GM06990 (cell line): ENCODE measurements around the gene ZNF467.

Experiments used
- DNase-seq: peaks from one replicate; pipeline ENCODE4 v3.0.0-alpha.2; 2011; ENCODE audit not compliant: insufficient read length; ENCODE audit errors: extremely low read depth
- H3K27me3 ChIP-seq: replicated peaks from 2 replicates; pipeline ENCODE4 v1.6.0; 2011; ENCODE audit warnings: low read length; ENCODE audit not compliant: control insufficient read depth, insufficient read depth
- H3K36me3 ChIP-seq: 2 replicates; pipeline ENCODE4 v1.5.1; 2011; ENCODE audit warnings: low read length; ENCODE audit not compliant: control insufficient read depth, insufficient read depth
- H3K4me3 ChIP-seq: replicated peaks from 2 replicates; pipeline ENCODE4 v1.5.1; 2011; ENCODE audit warnings: low read depth, mild to moderate bottlenecking, control low read depth, low read length
- TF ChIP-seq, protein P1 (sequence below): IDR thresholded peaks from 2 replicates; pipeline ENCODE4 v1.5.1; 2011; ENCODE audit warnings: low read length, control low read depth, mild to moderate bottlenecking, inconsistent platforms; ENCODE audit not compliant: insufficient read depth, poor library complexity, severe bottlenecking

Gene ZNF467

DNA sequence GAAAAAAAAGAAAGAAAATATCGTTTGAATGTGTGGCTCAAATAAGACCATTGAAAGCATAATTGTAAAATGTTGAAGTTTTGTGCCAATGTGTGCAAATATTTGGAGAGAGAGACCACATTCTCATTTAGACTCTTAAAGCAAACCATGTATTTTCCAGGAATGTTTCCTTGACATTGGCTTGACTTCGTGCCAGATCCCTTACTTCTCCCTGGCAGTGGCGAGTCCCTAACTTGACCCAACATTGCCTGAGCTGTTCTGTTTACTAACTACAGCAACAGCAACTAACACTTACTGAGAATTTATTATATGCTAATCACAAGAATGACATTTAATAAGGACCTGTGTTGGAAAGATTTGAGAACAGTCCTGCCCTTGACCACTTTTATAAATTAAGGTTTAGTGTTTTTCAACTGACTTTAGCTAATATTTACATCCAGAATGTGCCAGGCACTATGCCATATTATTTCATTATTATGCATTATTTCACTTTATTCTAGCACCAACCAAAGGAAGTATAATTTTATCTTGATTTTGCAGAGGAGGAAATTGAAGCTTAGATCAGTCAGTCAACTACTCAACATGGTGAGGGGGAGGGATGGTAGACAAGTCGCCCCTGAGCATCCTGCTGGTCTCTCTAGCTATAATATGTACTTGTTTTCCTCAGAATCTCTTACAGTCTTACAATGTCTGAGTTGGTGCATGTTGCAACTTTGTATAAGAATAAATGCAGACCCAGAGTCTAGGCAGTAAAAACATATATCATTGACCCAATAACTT, 29.7 kb downstream of the ZNF467 start:
- H3K4me3 ChIP-seq = no peak overlapping the region
- no peak for DNase-seq
- TF ChIP-seq, protein P1, sequence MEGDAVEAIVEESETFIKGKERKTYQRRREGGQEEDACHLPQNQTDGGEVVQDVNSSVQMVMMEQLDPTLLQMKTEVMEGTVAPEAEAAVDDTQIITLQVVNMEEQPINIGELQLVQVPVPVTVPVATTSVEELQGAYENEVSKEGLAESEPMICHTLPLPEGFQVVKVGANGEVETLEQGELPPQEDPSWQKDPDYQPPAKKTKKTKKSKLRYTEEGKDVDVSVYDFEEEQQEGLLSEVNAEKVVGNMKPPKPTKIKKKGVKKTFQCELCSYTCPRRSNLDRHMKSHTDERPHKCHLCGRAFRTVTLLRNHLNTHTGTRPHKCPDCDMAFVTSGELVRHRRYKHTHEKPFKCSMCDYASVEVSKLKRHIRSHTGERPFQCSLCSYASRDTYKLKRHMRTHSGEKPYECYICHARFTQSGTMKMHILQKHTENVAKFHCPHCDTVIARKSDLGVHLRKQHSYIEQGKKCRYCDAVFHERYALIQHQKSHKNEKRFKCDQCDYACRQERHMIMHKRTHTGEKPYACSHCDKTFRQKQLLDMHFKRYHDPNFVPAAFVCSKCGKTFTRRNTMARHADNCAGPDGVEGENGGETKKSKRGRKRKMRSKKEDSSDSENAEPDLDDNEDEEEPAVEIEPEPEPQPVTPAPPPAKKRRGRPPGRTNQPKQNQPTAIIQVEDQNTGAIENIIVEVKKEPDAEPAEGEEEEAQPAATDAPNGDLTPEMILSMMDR = no peak

DNA sequence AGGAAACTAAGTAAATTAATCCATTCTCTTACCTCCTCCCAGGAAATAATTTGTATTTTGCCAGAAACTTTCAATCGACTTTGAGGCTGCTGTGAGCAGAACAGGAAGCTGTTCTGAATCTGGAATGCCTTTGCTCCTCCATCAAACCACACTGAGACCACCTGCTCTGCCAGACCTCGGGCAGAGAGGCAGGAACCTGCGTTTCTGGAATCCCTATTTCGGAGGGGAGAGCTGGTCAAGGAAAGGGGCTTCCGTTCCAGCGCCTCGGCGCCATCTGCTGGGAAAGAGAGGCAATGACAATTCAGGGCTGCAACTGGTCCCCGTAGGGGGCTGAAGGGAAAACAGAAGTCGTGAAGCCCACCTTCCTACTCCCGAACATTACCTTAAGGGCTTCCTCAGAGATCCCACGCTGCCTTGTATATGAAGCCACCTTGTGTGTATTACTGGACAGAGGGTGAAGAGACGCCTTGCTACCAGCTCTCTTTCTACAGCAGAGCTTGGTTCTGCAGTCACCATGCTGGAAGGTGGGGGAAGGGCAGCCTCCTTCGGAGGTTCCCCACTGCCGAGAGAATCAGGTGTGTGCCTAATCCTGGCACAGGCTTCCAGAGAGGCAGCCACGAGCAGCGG, 31.2 kb downstream of the ZNF467 start:
- Histone ChIP-seq H3K4me3 (peak overlapping the region; percentile 31), H3K27me3 (no peaks in the 10 kb centered on the region; the same call in none of the 2 replicates), H3K36me3 (no peaks in the 10 kb centered on the region)
- TF ChIP-seq, protein P1 = peak; percentile 93
- DNase-seq = no peak

More for the DNA sequence above, 29.7 kb downstream of the ZNF467 start:
- H3K27me3 ChIP-seq = no peaks in the 10 kb centered on the region; the same call in none of the 2 replicates
- H3K36me3 ChIP-seq = no peaks in the 10 kb centered on the region

DNA sequence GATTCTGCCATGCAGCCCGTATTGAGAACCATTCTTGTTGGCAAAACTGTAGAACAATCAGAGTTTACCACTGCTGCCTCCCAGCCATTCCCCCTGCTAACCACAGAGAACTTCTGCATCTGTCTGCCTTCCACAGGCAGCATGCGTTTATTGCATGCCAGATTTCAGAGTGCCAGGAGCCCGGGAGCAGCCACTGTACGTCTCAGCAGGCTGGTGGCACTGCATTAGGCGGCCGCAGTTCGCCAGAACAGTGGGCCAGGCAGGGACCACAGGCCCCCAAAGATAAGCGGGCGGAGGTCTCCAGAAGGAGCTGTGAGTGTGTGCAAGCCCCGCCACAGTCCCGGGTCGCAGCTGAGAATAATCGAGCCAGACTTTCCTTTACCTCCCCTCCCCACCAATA, 31.8 kb downstream of the ZNF467 start:
- TF ChIP-seq, protein P1 = no peak
- H3K4me3 ChIP-seq = peak overlapping the region; percentile 31
- no peaks in the 10 kb centered on the region; the same call in none of the 2 replicates for H3K27me3 ChIP-seq
- DNase-seq = no peak
- no peaks in the 10 kb centered on the region for H3K36me3 ChIP-seq

DNA sequence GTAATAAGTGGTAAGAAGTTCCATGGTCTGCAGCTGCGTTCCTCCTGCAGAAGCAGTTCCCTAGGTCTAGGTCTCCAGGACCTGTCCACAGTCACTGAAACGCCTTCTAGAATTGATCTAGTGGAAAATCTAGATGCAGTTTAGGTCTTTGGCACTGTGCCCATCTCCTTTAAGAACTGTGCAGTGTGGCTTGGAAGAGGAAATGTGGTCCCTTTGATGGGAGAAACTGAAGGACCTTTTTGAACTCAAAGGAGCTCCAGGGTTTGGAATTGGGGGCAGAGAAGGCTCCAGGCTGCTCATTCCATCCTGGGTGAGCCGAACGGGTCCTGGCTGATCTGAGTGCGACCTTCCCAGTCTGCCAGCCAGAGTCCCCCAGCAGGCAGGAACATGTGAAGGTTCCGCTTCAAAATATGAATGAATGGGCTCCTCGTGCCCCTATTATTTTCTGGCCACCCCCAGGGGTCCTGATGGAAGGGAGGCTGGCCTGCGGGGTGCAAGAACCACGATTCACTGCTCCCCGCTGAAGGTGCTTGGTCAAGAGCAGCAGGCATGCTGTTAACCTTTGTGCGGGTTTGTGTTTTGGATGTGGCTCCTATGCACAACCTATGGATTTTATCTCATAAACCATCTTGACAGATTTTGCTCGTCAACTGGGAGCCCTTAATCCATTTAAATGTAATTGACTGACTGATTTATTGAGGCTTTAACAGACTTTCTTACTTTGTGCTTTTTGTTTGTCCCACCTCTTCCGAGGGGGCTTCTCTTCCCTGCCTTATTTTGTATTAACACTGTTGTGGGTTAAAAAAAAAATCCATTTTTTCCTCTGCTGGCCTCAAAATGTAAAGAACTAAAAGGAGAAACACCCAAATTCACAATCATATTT, 36.7 kb downstream of the ZNF467 start:
- Histone ChIP-seq H3K4me3 (no peak overlapping the region), H3K36me3 (peaks cover 2% of the 10 kb centered on the region; the same call in 1 of the 2 replicates), H3K27me3 (no peaks in the 10 kb centered on the region; the same call in 1 of the 2 replicates)
- no peak for DNase-seq
- TF ChIP-seq, protein P1 = no peak

DNA sequence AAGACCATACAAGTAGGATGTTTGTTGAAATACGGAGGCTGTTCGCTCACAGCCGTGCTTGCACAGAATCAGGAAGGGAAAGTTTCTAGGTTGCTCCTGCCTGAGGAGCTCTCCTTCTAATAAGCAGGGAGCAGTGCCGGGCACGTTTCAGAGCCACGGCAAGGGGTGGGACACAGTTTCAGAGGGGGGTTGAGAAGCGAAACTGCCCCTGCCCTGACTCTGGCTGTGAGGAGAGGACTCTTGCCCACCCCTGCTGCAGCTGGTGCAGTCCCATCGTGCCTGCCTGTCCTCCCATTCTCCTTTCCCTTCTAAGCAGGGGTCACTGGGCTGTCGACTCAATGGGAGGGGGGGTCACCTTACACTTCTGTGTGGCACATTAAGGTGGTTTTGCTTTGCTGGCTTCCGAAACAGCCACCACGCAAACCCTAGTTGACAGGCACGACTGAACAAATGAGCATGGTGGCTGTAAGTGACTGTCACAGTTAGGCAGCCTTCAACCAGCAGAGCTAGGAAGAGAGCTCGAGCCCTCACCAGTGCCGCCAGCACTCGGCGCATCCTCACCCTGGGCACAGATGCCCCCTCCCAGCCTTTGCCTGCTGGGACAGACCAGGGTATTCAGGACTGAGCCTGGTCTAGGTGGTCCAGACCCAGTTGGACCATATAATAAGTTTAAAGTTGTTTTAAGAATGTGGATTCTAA, 37.5 kb downstream of the ZNF467 start:
- no peaks in the 10 kb centered on the region for H3K27me3 ChIP-seq
- TF ChIP-seq, protein P1 = no peak
- no peak overlapping the region for H3K4me3 ChIP-seq
- H3K36me3 ChIP-seq = peaks cover 4% of the 10 kb centered on the region
- no peak for DNase-seq
